Lung (tissue), 12 donors: ENCODE data around the gene HCN1. TPM values are rescaled to one million over a fixed set of nuclear protein-coding genes. Genes with fewer than 3 reads are reported as not detected.
"Not testable (repeated sequence)": the region's sequence is repeated elsewhere in the genome, so short reads cannot be mapped to it uniquely, and the experiment has no call there.

ENCODE experiments used
- ATAC-seq: fragments of 200-7000 bp; cut with Tn5 transposase; one replicate; pipeline ENCODE4 v1.9.1; 2020; ENCODE audit warnings: moderate number of reproducible peaks; ENCODE audit not compliant: insufficient read depth, low FRiP score
- DNase-seq, 3 donors: peaks; one replicate each; pipeline ENCODE4 v3.0.0-alpha.2; 2013 to 2017
- H3K27ac ChIP-seq, 2 donors: one replicate each; pipeline ENCODE4 v1.5.1; 2013; ENCODE audit warnings: mild to moderate bottlenecking in 2 of 2, moderate library complexity in 2 of 2, control low read depth in 1 of 2, inconsistent platforms in 1 of 2, low read depth in 1 of 2, low read length in 1 of 2
- H3K27me3 ChIP-seq, 3 donors: one replicate each; pipeline ENCODE4 v1.5.1; 2013; ENCODE audit warnings: low read length in 2 of 3; ENCODE audit not compliant: control insufficient read depth in 3 of 3, insufficient read depth in 3 of 3
- H3K36me3 ChIP-seq, 4 donors: one replicate each; pipeline ENCODE4 v1.5.1; 2013; ENCODE audit warnings: low read length in 4 of 4, mild to moderate bottlenecking in 1 of 4, moderate library complexity in 1 of 4; ENCODE audit not compliant: control insufficient read depth in 4 of 4, insufficient read depth in 4 of 4
- H3K4me1 ChIP-seq, 5 donors: one replicate each; pipeline ENCODE4 v1.5.1; 2013; ENCODE audit warnings: low read length in 5 of 5, mild to moderate bottlenecking in 2 of 5, moderate library complexity in 1 of 5; ENCODE audit not compliant: control insufficient read depth in 5 of 5, insufficient read depth in 5 of 5
- H3K4me3 ChIP-seq: one replicate; pipeline ENCODE4 v1.5.1; 2013; ENCODE audit warnings: mild to moderate bottlenecking, control low read depth, moderate library complexity
- H3K9ac ChIP-seq, 2 donors: one replicate each; pipeline ENCODE4 v1.5.1; 2013; ENCODE audit warnings: low read length in 2 of 2, control low read depth in 1 of 2; ENCODE audit not compliant: insufficient read depth in 1 of 2
- H3K9me3 ChIP-seq, 4 donors: one replicate each; pipeline ENCODE4 v1.5.1; 2013; ENCODE audit warnings: low read length in 3 of 4, mild to moderate bottlenecking in 1 of 4, moderate library complexity in 1 of 4; ENCODE audit not compliant: control insufficient read depth in 4 of 4, insufficient read depth in 3 of 4
- CTCF ChIP-seq: IDR thresholded peaks from 2 replicates; pipeline ENCODE4 v1.5.1; 2012; ENCODE audit warnings: mild to moderate bottlenecking; ENCODE audit errors: control extremely low read depth, extremely low read depth
- WGBS, 2 donors: extraction: QIAGEN DNeasy Blood & Tissue Kit; methylation state at CpG; one replicate each; pipeline ENCODE4 v1.1.7; 2013; 5-methylcytosine and 5-hydroxymethylcytosine counted together
- polyA plus RNA-seq, 2 donors: library from polyadenylated mRNA; stranded (reverse); fragments of 200-250 nt; gene quantifications; one replicate each; pipeline ENCODE4 v1.2.1, GENCODE V29; 2013
- total RNA-seq, 2 donors: library from RNA; depleted of rRNA in 1 of 2; stranded (reverse); fragments of >200 nt in 1 of 2; gene quantifications; one replicate each; pipeline ENCODE4 v1.2.1, GENCODE V29; 2014 to 2021
- donor health status: control.
- donor health status: control.
- donor health status: Bipolar disorder and iron deficiency.
- donor health status: healthy.
- donor health status: DM: yes; HTN: yes; CAD: no.

HCN1 gene
- total and polyA plus RNA-seq, 4 donors: 0.01 to 0.06 (median 0.06) TPM; not detected in 1

DNA sequence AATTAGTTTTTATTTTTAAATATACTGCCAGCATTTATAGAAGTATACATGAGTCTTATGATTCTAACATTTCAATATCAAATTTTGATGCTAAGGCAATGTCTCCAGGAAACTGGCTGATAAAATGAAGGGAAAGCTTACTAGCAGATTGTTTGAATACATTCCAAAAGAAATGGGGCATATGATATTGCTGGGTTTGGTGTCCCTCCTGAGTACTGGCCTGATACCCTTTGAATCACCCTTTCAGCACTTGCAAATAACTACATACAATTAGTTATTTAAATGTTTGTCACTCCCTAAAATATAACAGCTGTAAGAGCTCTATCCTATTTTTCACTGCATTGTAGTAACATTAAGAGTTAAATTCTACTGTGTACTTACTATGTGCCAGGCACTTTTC is 360.8 kb downstream of the HCN1 start:
- no peaks in the 10 kb centered on the region for H3K27me3 ChIP-seq
- no peaks in the 10 kb centered on the region for H3K9me3 ChIP-seq
- no peak for TF ChIP-seq CTCF
- peaks cover 0 to 2% (median 0%) of the 10 kb centered on the region in 5 donors for H3K4me1 ChIP-seq
- no peak overlapping the region for H3K9ac ChIP-seq
- H3K4me3 ChIP-seq: no peak overlapping the region
- peak overlapping the region in 1 of 2 donors; percentile 66 for H3K27ac ChIP-seq
- DNase-seq (no peak), ATAC-seq (no peak)
- no peaks in the 10 kb centered on the region for H3K36me3 ChIP-seq

- H3K9ac ChIP-seq: no peak overlapping the region
- no peaks in the 10 kb centered on the region for H3K9me3 ChIP-seq
- no peak overlapping the region for H3K27ac ChIP-seq
- H3K27me3 ChIP-seq: no peaks in the 10 kb centered on the region
- H3K36me3 ChIP-seq: no peaks in the 10 kb centered on the region
- TF ChIP-seq CTCF: no peak
- DNase-seq (no peak), ATAC-seq (no peak)
- H3K4me3 ChIP-seq: no peak overlapping the region
- 89 to 93% methylated on average over 1 of the region's 1 CpG for WGBS, 2 donors
- H3K4me1 ChIP-seq: peaks cover 0 to 2% (median 0%) of the 10 kb centered on the region in 5 donors
Measured at GRCh38 chr5:45334939-45335338, 361.2 kb downstream of the HCN1 start.

DNA sequence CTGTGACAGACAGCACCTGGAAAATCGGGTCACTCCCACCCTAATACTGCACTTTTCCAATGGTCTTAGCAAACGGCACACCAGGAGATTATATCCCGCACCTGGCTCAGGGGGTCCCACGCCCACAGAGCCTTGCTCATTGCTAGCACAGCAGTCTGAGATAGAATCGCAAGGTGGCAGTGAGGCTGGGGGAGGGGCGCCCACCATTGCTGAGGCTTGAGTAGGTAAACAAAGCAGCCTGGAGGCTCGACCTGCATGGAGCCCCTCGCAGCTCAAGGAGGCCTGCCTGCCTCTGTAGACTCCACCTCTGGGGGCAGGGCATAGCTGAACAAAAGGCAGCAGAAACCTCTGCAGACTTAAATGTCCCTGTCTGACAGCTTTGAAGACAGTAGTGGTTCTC is 383.6 kb downstream of the HCN1 start:
- not testable (repeated sequence) for ATAC-seq, H3K9me3 ChIP-seq, H3K27me3 ChIP-seq, DNase-seq, H3K36me3 ChIP-seq, H3K4me1 ChIP-seq, H3K27ac ChIP-seq, H3K4me3 ChIP-seq, H3K9ac ChIP-seq
- WGBS, 2 donors: 87 to 89% methylated on average over 8 of the region's 8 CpGs

DNA sequence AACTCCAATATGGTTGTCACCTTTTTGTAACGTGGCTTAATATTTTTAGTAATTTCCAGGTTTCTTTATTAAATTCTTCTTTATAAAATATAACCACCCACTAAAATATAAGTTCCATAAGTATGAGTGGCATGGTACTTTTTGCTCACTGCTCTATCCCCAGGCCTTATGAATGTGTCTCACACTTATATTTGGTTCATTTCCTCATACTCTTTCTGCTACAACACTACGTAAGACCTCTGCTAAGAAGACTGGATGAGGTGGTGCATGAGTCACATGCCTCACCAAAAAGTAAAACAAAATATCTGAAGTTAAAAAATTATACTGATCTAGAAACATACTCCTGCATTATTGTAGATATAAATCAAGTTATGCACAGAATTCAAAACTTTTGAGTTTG is 400.9 kb downstream of the HCN1 start:
- 86 to 94% methylated on average over 2 of the region's 2 CpGs for WGBS, 2 donors
- no peak overlapping the region for H3K9ac ChIP-seq
- no peak for DNase-seq
- ATAC-seq: no peak
- H3K4me3 ChIP-seq: no peak overlapping the region
- H3K27ac ChIP-seq: no peak overlapping the region
- no peak for TF ChIP-seq CTCF
- no peaks in the 10 kb centered on the region for H3K36me3 ChIP-seq
- H3K4me1 ChIP-seq: no peaks in the 10 kb centered on the region
- H3K27me3 ChIP-seq: no peaks in the 10 kb centered on the region
- H3K9me3 ChIP-seq: no peaks in the 10 kb centered on the region
